ENCODE data around the gene TNFAIP8L1.
A peak's percentile ranks its signal among the peaks of the same experiment; 100 is the strongest.
"Not testable (repeated sequence)": the region's sequence is repeated elsewhere in the genome, so short reads cannot be mapped to it uniquely, and the experiment has no call there.

The TNFAIP8L1 gene

GRCh38 chr19:4650159-4650558 is 10.8 kb downstream of the TNFAIP8L1 start:
- DNase-seq, result no peak

DNA sequence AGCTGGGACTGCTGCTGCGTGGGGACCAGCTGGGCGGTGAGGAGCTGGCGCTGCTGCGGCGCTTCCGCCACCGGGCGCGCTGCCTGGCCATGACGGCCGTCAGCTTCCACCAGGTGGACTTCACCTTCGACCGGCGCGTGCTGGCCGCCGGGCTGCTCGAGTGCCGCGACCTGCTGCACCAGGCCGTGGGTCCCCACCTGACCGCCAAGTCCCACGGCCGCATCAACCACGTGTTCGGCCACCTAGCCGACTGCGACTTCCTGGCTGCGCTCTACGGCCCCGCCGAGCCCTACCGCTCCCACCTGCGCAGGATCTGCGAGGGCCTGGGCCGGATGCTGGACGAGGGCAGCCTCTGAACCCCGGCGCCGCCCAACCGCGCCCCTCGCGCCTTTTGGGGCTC is 12.8 kb downstream of the TNFAIP8L1 start:
- no peak for DNase-seq

DNA sequence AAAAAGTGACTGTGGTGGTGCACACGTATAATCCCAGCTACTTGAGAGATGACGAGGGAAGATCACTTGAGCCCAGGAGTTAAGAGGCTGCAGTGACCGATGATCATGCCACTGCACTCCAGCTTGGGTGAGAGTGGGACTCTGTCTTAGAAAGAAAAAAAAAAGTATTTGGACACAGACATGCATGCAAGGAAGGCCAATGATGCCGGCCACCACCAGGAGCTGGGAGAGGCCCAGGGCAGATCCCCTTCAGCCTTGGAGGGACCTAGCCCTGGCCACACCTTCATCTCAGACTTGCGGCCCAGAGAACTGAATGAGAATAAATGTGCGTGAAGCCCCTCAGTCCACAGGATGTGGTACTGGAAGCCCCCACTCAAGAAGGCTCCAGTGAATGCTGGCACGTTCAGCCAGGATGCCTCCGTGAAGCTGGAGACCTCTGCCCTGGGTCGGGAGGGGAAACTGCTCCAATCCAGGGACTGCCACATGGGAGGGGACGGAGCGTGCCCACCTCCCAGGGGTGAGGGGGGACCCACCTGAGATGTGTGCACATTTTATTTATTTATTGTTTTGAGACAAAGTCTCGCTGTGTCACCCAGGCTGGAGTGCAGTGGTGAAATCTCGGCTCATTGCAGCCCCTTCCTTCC is 14.6 kb downstream of the TNFAIP8L1 start:
- DNase-seq, result no peak

DNA sequence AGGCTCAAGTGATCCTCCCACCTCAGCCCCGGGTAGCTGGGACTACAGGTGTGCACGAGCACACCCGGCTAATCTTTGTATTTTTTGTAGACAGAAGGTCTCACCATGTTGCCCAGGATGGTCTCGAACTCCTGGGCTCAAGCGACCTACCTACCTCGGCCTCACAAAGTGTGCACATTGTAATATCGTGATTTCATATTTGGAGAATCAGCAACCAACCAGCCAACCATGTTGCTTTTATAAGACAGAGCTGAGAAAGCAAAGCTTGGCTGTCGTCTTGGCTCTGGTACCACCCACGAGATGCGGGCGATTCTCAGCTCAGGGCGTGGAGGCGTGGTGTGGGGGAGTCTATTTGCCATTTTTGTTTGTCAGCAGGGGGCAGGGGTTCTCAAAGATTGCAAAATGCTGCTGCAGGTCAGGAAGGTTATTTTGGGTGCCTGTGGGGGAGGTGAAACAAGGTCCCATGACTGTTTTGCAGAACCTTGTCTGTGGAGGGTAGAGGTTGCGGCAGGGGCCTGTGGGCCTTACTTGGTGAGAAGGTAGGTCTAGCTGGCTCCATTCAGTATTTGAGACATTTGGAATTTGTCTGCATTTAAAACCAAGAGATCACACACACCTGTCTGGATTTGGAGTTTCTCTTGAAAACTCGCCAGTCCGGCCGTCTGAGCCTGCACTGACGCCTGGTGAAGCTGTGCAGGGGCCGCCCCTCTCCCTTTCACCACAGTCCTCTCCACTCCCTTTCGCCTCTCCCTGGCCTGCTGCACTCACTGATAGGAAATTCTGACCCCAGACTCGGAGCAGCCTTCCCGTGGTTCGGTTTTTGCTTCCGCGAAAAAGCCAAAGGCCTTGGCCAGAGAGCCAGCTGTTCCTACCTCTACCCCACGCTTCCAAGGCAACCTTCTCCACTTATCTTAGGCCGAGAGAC is 15.4 kb downstream of the TNFAIP8L1 start:
- no peak for DNase-seq

GRCh38 chr19:4656102-4656501 is 16.8 kb downstream of the TNFAIP8L1 start:
- no peak for DNase-seq

DNA sequence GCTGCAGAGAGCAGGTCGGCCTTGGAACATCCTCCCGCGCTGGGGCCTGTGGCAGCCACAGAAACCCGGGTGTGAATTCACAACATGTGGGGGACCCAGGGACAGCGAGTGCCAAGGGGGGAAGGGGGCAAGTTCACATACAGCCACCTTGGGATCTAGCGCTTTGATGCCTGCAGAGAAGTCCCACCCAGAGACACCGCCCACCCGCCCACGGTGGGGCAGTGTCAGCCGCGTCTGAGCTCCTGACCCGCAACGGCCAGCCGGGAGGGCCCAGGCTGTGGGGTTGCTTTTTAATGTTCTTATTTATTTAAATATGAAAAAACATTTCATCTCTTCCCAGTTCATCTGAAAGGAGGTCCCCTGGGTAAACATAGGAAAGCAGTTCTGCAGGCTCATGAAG is 17.9 kb downstream of the TNFAIP8L1 start:
- no peak for DNase-seq

DNA sequence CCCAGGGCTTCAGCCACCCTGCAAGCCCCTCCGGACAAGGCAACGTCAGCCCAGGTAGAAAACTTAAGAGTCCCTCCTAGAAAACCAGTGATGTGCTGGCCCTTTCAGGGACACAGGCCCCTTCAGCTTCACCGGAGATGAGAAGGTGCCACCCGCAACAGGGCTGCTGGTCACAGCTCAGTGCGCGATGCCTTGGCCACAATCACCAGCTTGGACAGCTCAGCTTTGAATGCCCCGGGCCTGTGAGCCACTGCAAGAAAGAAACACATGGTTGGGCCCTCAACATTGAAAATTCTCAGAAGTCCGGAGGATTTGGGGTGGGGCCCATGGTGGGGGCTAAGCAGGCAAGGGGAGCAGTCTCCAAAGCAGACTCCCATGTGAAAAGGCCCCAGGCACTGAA is 18.5 kb downstream of the TNFAIP8L1 start:
- DNase-seq, result no peak

- no peak for DNase-seq
Measured at GRCh38 chr19:4660181-4660791, 21.0 kb downstream of the TNFAIP8L1 start.

DNA sequence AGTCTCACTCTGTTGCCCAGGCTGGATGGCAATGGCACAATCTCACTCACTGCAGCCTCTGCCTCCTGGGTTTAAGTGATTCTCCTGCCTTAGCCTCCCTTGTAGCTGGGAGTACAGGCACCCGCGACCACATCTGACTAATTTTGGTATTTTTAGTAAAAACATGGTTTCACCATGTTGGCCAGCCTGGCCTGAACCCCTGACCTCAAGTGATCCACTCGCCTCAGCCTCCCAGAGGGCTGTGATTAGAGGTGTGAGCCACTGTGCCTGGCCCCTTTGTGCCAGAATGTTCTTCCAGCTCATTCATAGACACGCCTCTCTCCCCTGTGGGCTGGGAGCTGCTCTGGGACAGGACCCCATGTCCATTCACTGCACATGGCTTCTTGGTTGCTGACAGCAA is 21.7 kb downstream of the TNFAIP8L1 start:
- DNase-seq, result no peak

GRCh38 chr19:4662020-4662695 is 22.8 kb downstream of the TNFAIP8L1 start:
- DNase-seq, result no peak

GRCh38 chr19:4662812-4663211 is 23.5 kb downstream of the TNFAIP8L1 start:
- no peak for DNase-seq

DNA sequence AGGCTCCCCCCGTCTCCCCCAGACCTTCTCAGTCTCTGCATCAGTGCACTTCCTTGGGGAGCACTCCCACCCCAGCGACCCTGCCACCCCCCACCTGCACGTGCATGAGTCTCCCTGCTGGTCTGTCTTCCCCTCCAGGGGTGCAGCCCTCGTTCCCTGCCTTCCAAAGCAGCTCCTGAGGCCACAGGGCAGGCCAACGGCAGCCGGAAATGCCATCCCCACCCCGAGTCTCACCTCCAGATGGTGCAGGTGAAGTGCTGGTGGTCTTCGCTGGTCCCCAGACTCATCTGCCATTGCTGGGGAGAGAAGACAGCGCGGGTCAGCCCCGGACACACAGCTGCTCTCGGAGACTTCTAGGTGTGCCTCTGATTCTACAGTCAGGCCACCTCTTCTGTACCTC is 25.3 kb downstream of the TNFAIP8L1 start:
- no peak for DNase-seq

DNA sequence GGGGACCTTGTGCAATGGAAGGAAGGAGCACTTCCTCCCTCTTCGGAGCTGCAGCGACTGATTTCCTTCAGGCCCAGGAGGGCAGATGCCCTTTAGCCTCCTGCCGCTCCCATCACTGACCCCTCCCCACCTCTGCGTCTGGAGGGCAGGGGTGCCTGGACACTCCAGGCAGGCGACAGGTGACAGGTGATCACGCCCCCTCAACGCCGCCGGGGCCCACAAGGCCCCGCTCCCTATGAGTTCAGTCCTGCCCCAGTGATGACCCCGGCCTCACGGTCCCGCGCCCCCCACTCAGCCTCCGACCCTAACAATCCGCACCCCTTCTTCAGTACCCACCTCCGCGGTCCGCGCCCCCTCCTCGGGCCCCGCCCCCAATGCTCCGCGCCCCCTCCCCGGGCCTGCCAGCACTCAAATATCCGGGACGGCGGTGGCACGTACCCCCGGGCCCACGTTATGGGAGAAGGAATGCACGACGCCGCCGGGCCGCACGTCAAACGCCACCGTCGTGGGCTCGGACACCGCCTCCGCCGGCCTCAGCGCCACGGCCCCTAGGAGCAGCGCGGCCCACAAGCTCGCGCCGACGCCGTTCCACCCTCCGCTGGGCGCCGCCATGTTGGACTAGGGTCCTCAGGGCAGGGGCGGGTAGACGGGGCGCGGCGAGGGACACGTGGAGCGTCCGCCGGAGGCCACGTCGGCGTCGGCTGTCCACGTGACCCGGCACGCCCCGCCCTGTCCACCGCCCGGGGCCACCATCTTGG is 30.6 kb downstream of the TNFAIP8L1 start, which contains the start of gene MYDGF:
Gene MYDGF (minus strand): TSS at position 620 of the 758 bp plus-strand sequence. CDS start 8 bp downstream, at position 612.
- peak; percentile 91 for DNase-seq

- DNase-seq, result no peak
Measured at GRCh38 chr19:4671185-4671851, 32.0 kb downstream of the TNFAIP8L1 start.

DNA sequence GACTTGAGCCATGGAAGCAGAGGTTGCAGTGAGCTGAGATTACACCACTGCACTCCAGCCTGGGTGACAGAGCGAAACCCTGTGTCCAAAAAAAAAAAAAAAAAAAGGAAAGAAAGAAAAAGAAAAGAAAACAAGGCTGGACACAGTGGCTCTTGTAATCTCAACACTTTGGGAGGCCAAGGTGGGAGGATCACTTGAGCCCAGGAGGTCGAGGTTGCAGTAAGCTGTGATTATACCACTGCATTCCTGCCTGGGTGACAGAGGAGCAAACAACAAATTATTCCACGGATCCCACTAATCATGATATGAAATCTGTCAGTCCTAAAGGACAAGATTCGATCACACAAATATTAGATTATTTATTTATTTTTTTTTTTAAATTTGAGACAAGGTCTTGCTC is 33.9 kb downstream of the TNFAIP8L1 start:
- DNase-seq, result no peak

DNA sequence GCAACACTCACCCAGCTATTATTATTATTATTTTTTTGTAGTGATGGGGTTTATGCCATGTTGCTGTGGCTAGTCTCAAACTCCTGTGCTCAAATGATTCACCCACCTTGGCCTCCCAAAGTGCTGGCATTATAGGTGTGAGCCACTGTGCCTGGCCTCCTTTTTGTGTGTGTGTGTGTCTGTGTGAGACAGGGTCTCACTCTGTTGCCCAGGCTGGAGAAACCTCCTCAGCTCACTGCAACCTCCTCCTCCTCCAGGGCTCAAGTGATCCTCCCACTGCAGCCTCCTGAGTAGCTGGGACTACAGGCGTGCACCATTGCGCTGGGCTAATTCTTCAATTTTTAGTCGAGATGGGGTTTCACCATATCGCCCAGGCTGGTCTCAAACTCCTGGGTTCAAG is 34.4 kb downstream of the TNFAIP8L1 start:
- no peak for DNase-seq

- DNase-seq, result no peak
Measured at GRCh38 chr19:4675346-4675745, 36.0 kb downstream of the TNFAIP8L1 start.

DNA sequence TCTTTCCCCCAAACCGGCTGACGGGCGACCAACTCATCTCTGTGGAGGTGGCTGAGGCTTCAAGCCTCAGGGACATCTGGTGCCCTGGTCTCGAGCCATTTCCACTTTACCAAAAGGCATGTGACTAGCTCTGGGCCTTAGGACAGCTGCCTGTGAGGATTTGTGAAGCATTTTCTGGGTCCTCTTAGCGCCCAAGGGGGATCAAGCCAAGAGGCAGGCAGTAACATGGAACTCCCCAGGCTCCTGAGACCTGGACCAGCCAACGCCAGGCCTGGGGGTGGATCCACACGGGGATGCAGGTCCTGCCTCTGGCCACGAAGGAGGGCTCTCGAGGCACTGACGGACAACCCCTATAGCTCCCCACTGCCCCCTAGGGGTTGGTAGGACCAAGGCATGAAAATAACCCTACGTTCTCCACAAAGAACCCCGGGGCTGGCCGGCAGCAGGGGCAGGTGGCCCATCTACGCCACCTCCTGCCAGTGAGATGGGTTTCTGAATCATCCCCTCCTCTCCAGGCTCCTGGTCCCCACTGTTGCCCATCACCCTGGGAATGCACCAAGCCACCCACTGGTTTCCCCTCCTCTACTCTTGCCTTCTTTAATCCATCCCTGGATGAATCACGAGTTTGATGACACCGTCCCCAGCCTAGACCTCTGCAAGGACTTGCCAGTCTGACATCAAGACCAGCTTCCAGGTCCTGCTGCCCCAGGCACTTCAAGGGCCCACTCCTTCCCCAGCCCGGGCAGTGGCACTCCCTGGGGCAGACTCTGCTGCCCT is 37.8 kb downstream of the TNFAIP8L1 start:
- DNase-seq, result peak; percentile 24

GRCh38 chr19:4678881-4679790 is 39.8 kb downstream of the TNFAIP8L1 start:
- DNase-seq, result peak; percentile 14

GRCh38 chr19:4680021-4680420 is 40.7 kb downstream of the TNFAIP8L1 start:
- not testable (repeated sequence) for DNase-seq
